ENCODE data around the gene DPAGT1. TPM values are rescaled to one million over a fixed set of nuclear protein-coding genes. Genes with fewer than 3 reads are reported as not detected.
"Not testable (repeated sequence)": the region's sequence is repeated elsewhere in the genome, so short reads cannot be mapped to it uniquely, and the experiment has no call there.

Gene DPAGT1
- total RNA-seq = 10 to 100 TPM; 43.2 to 56.1 TPM

DNA sequence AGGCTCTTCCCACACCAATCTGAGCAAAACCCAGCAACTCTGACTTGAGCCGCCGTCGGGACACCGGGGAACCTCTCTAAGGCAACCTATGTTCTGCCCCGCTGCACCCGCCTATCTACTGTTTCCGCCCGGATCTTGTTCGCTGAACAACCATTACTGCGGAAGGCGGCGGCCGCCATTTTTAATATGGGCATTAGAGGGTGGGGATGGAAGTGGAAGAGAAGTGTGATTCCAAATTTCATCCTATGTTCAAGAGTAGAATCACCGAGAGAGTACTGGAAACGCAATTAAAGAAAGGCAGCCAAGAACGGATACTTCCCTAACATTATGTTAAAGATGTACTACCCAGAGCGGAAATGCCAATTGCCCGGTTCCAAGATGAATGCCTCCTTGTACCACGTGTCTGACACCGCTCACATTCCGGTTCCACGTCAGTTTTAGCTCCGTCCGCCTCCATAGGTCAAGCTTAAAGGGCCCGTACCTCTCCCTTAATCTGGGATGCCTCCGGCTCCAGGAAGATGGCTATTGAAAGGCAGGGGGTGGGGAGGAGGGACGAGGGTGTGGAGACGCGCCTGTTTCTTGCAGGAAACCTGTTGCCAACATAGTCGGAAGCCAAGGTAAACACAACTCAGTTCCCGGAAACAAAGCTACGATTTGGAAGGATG, at the start of gene DPAGT1:
DPAGT1 (minus strand) TSS at position 95 of the 665 bp plus-strand sequence. CDS start 198 bp downstream, outside the sequence.
- Mint-ChIP-seq H3K4me3 (peak within 1 kb of the TSS; percentile 95), H3K27me3 (no peaks in the 10 kb centered on the region), H3K36me3 (peaks cover 14% of the 10 kb centered on the region), H3K4me1 (peaks cover 30% of the 10 kb centered on the region), H3K27ac (peak within 1 kb of the TSS; percentile 99), H3K9me3 (no peaks in the 10 kb centered on the region)
- POLR2A ChIA-PET = interaction anchor here (0.6 to 2.5 kb wide), 23 partner anchors 10 to 800 kb away, joined by 3 to 27 read pairs (median 5); partner anchors contain the start of genes CBL, CENATAC, DDX6 and HINFP
- peak; percentile 82 for ATAC-seq (ENCODE audit: low read depth)
- DNase-seq = peak; percentile 81

DNA sequence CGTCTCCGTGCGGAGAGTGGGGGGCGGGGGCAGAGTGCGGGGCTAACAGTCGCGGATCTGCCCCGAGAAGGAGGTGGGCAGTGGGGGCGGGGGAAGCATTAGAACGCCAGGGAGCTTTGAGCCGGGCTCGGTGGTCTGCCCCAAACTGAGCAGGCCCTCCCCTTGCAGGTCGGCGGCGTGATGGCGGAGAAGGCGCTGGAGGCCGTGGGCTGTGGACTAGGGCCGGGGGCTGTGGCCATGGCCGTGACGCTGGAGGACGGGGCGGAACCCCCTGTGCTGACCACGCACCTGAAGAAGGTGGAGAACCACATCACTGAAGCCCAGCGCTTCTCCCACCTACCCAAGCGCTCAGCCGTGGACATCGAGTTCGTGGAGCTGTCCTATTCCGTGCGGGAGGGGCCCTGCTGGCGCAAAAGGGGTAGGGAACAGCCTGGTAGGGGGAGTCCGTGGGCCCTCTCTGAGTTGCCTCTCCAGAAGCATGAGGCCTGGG, 48.2 kb upstream of the DPAGT1 start:
- ATAC-seq (ENCODE audit: low read depth) (no peak), DNase-seq (no peak)
- Mint-ChIP-seq H3K4me3 (no peak overlapping the region), H3K27ac (no peak overlapping the region), H3K27me3 (peaks cover 62% of the 10 kb centered on the region), H3K4me1 (peaks cover 12% of the 10 kb centered on the region), H3K36me3 (no peaks in the 10 kb centered on the region), H3K9me3 (no peaks in the 10 kb centered on the region)
- POLR2A ChIA-PET = interaction anchor here (0.6 to 1.1 kb wide), 4 partner anchors 12 to 112 kb away, joined by 3 to 6 read pairs (median 4); partner anchors contain the start of genes HINFP and NLRX1

DNA sequence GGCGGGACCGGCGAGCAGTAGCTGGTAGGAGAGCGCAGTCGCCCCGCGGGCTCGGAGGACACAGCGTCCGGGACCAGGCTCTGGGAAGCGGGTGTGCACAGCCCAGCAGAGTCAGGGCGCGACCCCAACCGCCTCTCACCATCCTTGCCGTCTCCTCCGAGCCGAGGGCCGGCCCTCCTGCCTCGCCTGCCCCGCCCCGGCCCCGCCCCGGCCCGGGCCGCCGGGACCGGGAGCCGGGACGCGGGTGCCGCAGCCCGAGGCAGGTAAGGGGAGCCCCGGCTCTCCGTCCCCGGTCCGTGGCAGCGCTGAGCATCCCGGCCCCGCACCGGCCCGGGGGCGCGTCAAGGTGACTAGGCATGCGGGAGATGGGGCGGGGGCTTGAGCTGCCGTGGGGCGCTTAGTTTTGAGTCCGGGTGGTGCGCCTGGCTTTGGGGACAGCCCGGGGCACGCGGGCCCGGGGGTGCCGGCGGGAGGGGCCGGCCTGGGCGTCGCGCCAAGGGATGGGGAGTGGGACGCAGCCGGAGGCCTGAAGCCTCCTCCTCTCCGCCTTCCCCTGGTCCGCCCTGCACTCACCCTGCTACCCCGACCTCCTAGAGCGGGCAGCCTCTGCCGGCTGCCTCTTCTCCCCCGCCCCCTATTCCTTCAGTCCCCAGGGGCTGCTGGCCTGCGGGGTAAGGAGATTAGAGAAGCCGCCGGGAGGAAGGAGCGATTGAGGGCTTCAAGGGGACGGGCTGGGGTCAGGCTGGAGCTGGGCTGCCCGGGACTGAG, 47.5 kb upstream of the DPAGT1 start, which contains the start of gene ABCG4:
ABCG4 (plus strand) TSS at position 35 of the 768 bp plus-strand sequence. CDS start 914 bp downstream, outside the sequence.
- no peaks in the 10 kb centered on the region for H3K9me3 Mint-ChIP-seq
- POLR2A ChIA-PET = interaction anchor here (0.9 to 1.4 kb wide), 5 partner anchors 9 to 28 kb away, joined by 3 to 6 read pairs (median 4); partner anchors contain the start of genes HINFP and NLRX1
- peaks cover 62% of the 10 kb centered on the region for H3K27me3 Mint-ChIP-seq
- ATAC-seq (ENCODE audit: low read depth) = peak; percentile 57
- peak; percentile 63 for DNase-seq
- peak within 1 kb of the TSS; percentile 80 for H3K4me3 Mint-ChIP-seq
- peaks cover 12% of the 10 kb centered on the region for H3K4me1 Mint-ChIP-seq
- no peaks in the 10 kb centered on the region for H3K36me3 Mint-ChIP-seq
- H3K27ac Mint-ChIP-seq = no peak within 1 kb of the TSS

DNA sequence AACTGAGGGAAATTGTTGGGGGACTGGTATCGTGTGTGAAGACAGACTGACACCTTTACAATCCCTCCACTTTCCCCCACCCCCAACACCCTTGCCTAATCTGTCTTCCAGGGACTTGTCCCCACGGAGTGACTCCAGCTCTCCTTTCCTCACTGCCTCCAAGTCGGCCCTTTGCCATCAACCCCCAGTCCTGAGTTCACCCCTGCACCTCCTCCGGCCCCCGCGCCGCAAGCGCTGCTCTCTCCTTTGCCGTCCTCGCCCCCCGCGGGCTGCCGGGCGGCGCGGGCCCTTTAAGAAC, 47.0 kb upstream of the DPAGT1 start:
- H3K27ac Mint-ChIP-seq = no peak overlapping the region

DNA sequence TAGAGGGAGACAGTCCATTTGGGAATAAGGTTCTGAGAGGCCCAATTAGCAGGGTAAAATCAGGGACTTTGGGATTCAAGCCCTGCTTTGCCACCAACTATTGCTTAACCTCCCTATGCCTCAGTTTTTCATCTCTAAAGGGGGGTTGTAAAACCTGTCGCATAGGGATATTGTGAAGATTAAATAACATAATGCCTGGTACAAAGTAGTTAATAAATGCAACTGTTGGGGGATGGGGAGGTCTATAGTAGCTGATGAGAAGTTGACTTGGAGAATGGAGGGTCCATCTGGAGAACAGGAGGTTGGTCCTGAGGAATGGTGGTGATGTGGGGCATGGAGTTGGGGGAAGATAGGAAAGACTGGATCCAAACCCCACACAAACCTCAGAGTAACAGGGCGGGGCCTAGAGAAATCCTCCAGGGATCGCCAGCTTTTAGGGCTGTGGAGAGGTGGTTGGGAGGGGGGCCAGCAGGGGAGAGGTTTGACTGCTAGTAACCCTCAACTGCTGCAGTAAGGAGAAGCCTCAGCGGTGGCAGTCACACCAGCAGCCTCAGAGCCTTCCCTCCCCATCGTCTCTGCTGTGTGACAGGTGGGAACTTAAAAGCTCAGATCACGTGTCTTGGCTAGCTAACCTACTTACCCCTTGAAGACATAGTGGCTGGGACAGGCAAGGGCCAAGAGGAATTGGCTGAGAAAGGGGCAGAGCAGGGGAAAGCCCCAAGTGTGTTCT, 46.1 kb upstream of the DPAGT1 start:
- Mint-ChIP-seq H3K27ac (no peak overlapping the region), H3K27me3 (peaks cover 59% of the 10 kb centered on the region), H3K4me3 (peak overlapping the region; percentile 80), H3K9me3 (no peaks in the 10 kb centered on the region), H3K4me1 (peaks cover 12% of the 10 kb centered on the region), H3K36me3 (no peaks in the 10 kb centered on the region)
- DNase-seq (no peak), ATAC-seq (ENCODE audit: low read depth) (peak; percentile 38)
- POLR2A ChIA-PET = interaction anchor here (0.7 to 1.4 kb wide), 4 partner anchors 8 to 46 kb away, joined by 3 to 6 read pairs (median 5); partner anchors contain the start of genes DPAGT1 and NLRX1

More for the DNA sequence above, 47.0 kb upstream of the DPAGT1 start:
- ATAC-seq (ENCODE audit: low read depth) (no peak), DNase-seq (no peak)
- Mint-ChIP-seq H3K4me3 (peak overlapping the region; percentile 80), H3K9me3 (no peaks in the 10 kb centered on the region), H3K27me3 (peaks cover 61% of the 10 kb centered on the region), H3K4me1 (peaks cover 12% of the 10 kb centered on the region), H3K36me3 (no peaks in the 10 kb centered on the region)
- POLR2A ChIA-PET = interaction anchor here (1.0 to 1.4 kb wide), 4 partner anchors 9 to 27 kb away, joined by 3 to 6 read pairs (median 4); partner anchors contain the start of genes HINFP and NLRX1

DNA sequence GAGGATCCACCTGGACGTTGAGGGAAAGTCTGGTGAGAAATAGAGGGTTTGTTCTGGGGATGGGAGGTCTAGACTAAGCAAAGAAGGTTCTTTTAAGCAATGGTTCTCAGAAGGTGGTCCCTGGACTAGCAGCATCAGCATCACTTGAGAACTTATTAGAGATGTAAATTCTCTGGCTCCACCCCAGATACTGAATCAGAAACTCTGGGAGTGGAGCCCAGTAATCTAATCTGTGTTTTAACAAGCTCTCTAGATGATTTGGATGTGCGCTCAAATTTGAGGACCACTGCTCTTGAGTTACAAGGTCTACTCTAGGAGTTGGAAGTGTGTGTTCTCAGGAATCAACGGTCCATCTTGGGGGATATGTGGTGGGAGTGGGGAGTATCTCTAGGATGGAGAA, 43.9 kb upstream of the DPAGT1 start:
- Mint-ChIP-seq H3K36me3 (no peaks in the 10 kb centered on the region), H3K27me3 (peaks cover 46% of the 10 kb centered on the region), H3K9me3 (no peaks in the 10 kb centered on the region), H3K27ac (no peak overlapping the region), H3K4me1 (peaks cover 12% of the 10 kb centered on the region), H3K4me3 (no peak overlapping the region)
- no peak for DNase-seq
- POLR2A ChIA-PET = no interaction called here
- no peak for ATAC-seq (ENCODE audit: low read depth)

DNA sequence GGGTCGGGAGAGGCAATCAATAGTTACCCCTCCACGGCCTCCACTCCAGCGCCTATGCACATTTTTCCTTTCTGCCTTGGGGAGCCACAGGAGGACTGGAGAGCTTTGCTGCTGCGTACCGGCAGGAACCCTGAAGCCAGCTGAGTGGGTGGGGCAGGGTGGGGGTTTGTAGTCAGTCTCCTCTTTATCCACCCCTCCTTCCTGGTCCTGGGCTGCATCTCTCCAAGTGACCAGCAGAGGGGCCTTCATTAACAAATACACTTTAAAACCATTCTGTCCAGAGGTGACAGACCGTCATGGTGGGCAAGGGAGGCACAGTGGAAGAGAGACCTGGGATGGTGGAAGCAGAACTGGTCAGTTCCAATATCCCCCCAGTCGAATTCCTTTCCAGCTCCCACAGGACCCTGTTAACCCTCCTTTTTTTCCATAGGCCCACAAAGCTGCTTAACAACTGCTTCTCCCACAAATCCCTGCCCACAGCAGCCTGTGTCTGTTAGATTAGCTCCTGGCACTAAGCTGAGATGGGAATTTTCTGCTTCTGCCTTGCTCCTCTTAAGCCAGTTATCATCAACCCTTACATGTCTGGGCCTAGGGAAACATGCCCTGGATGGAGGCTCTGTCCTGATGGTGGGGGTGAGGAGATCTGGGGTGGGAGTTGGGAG, 43.3 kb upstream of the DPAGT1 start:
- ATAC-seq (ENCODE audit: low read depth) (peak; percentile 39), DNase-seq (no peak)
- Mint-ChIP-seq H3K4me3 (no peak overlapping the region), H3K4me1 (peaks cover 12% of the 10 kb centered on the region), H3K27ac (no peak overlapping the region), H3K27me3 (peaks cover 40% of the 10 kb centered on the region), H3K36me3 (no peaks in the 10 kb centered on the region), H3K9me3 (no peaks in the 10 kb centered on the region)
- POLR2A ChIA-PET = no interaction called here

DNA sequence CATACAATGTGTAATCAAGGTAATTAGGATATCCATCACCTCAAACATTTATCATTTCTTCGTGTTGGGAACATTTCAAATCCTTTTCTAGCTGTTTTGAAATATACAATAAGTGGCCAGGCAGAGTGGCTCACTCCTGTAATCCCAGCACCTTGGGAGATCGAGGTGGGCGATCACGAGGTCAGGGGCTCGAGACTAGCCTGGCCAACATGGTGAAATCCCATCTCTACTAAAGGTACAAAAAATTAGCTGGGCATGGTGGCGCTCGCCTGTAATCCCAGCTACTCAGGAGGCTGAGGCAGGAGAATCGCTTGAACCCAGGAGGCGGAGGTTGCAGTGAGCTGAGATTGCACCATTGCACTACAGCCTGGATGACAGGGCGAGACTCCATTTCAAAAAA, 37.6 kb upstream of the DPAGT1 start:
- POLR2A ChIA-PET = interaction anchor here (0.7 to 1.5 kb wide), 2 partner anchors 9 to 37 kb away, joined by 4 read pairs; partner anchors contain the start of gene ABCG4
- not testable (repeated sequence) for H3K4me1 Mint-ChIP-seq; H3K27me3 Mint-ChIP-seq; H3K27ac Mint-ChIP-seq; DNase-seq; H3K36me3 Mint-ChIP-seq; H3K9me3 Mint-ChIP-seq; H3K4me3 Mint-ChIP-seq; ATAC-seq (ENCODE audit: low read depth)

DNA sequence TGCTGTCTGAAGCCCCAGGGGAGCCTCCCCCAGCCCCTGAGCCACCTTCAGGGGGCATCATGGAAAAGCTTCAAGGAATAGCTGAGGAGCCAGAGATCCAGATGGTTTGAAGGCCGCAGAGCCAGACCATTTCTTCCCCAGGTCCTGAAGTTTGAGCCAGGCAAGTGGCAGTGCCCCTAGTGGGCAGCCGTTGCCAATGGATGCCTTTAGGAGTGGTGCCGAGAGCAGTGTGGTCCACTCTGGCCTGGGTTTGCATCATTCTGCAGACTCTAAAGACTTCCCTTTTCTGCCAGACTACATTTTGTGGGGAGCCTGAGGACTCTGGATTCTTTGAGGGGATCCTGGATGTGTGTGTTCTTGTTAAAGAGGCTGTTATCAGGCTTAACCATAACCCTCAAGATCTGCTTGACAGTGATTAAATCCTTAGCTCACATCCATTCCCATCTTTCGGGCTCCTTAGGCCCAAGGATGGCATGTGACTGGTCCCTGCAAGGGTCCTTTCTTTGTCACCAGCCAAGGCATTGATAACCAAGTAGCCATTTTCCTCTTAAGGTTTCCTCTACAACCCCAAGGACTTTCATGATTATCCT, 32.8 kb upstream of the DPAGT1 start:
- peaks cover 16% of the 10 kb centered on the region for H3K36me3 Mint-ChIP-seq
- POLR2A ChIA-PET = interaction anchor here (1.8 kb wide), 1 partner anchor 14 kb away, joined by 6 read pairs; the partner anchor contains the start of gene ABCG4
- no peak for ATAC-seq (ENCODE audit: low read depth)
- H3K4me1 Mint-ChIP-seq = peaks cover 3% of the 10 kb centered on the region
- no peak overlapping the region for H3K4me3 Mint-ChIP-seq
- no peak for DNase-seq
- no peaks in the 10 kb centered on the region for H3K9me3 Mint-ChIP-seq
- peaks cover 2% of the 10 kb centered on the region for H3K27me3 Mint-ChIP-seq
- H3K27ac Mint-ChIP-seq = no peak overlapping the region

DNA sequence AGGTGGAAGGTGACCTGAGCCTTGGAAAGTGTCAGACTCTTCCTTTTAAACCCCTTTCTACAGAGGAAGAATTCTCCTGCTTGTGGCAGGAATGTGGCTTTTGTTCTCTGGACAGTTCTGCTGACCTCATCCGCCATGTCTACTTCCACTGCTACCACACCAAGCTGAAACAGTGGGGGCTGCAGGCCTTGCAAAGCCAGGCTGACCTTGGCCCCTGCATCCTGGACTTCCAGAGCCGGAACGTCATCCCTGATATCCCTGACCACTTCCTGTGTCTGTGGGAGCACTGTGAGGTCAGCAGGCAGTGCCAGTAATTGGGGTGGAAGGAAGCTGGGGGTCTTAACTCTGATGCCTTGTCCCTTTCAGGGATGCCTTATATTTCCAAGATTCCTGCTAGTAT, 29.0 kb upstream of the DPAGT1 start:
- peaks cover 18% of the 10 kb centered on the region for H3K36me3 Mint-ChIP-seq
- POLR2A ChIA-PET = no interaction called here
- H3K27me3 Mint-ChIP-seq = no peaks in the 10 kb centered on the region
- DNase-seq (no peak), ATAC-seq (ENCODE audit: low read depth) (no peak)
- H3K27ac Mint-ChIP-seq = no peak overlapping the region
- no peak overlapping the region for H3K4me3 Mint-ChIP-seq
- H3K4me1 Mint-ChIP-seq = peaks cover 7% of the 10 kb centered on the region
- no peaks in the 10 kb centered on the region for H3K9me3 Mint-ChIP-seq

DNA sequence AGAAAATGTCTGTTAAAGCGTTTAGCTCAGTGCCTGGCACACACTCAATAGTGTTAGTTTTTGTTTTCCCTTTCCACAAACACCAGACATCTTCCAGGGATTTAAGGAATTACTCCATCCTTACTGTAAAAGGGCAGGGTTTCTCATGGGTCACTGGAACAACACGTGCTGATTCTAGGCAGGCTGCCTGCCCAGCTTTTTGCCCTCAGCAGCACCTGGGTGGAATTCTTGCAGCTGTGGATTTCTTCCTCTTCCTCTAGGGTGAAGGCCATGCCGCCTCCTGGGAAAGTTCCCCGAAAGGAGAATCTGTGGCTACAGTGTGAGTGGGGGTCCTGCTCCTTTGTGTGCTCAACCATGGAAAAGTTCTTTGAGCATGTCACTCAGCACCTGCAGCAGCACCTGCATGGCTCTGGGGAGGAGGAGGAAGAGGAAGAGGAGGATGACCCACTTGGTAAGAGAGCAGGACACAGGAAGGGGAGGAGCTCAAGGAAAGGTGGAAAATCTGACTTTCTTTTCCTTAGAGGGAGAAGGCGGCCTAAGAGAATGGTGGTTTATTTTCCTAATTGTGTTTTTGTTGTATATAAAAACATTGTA, 25.1 kb upstream of the DPAGT1 start:
- peak overlapping the region; percentile 3 for H3K27ac Mint-ChIP-seq
- POLR2A ChIA-PET = interaction anchor here (1.4 kb wide), 1 partner anchor 25 kb away, joined by 4 read pairs; the partner anchor contains the start of gene DPAGT1
- H3K4me1 Mint-ChIP-seq = peaks cover 18% of the 10 kb centered on the region
- H3K27me3 Mint-ChIP-seq = no peaks in the 10 kb centered on the region
- no peak overlapping the region for H3K4me3 Mint-ChIP-seq
- DNase-seq (no peak), ATAC-seq (ENCODE audit: low read depth) (no peak)
- no peaks in the 10 kb centered on the region for H3K9me3 Mint-ChIP-seq
- peaks cover 10% of the 10 kb centered on the region for H3K36me3 Mint-ChIP-seq

DNA sequence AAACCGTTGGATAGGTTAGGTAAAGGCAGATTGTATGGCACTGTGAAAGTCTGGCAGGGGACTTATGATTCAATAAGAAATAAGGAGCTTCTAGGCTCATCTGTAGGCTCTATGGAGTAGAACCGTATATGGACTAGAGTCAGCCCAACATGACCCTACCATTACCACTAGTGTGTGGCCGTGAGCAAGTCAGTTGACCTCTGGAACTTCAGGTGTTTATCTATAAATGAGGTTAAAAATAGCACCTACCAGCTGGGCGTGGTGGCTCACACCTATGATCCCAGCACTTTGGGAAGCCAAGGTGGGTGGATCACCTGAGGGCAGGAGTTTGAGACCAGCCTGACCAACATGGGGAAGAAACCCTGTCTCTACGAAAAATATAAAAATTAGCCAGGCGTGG, 24.2 kb upstream of the DPAGT1 start:
- Mint-ChIP-seq H3K27ac (no peak overlapping the region), H3K36me3 (peaks cover 10% of the 10 kb centered on the region), H3K4me3 (no peak overlapping the region), H3K27me3 (no peaks in the 10 kb centered on the region), H3K9me3 (no peaks in the 10 kb centered on the region), H3K4me1 (peaks cover 22% of the 10 kb centered on the region)
- ATAC-seq (ENCODE audit: low read depth) = no peak
- no peak for DNase-seq
- POLR2A ChIA-PET = interaction anchor here (0.7 kb wide), 1 partner anchor 57 kb away, joined by 7 read pairs; no protein-coding TSS in a partner anchor

Data from activated naive CD8-positive, alpha-beta T cell treated with anti-CD3 and anti-CD28 coated beads, Interleukin-2, amount 10 ng/mL, durations not matched to agents 7 days and 5 days (primary cell).